Neuronal stem cell (in vitro differentiated cells): ENCODE results near the gene ECSCR.

ENCODE experiments used
- DNase-seq: peaks from one replicate; pipeline ENCODE4 v3.0.0-alpha.2; 2013; ENCODE audit warnings: low spot score
- H2AFZ ChIP-seq: one replicate; pipeline ENCODE4 v1.6.1; 2013; ENCODE audit warnings: mild to moderate bottlenecking, low read length, inconsistent platforms
- H2AK5ac ChIP-seq: 2 replicates; pipeline ENCODE4 v1.6.1; 2013; ENCODE audit warnings: low read depth, mild to moderate bottlenecking, inconsistent platforms, low read length, moderate library complexity, mixed read lengths
- H2BK120ac ChIP-seq: 2 replicates; pipeline ENCODE4 v1.6.1; 2013; ENCODE audit warnings: low read depth, mild to moderate bottlenecking, inconsistent platforms, low read length, moderate library complexity, mixed read lengths
- H2BK12ac ChIP-seq: one replicate; pipeline ENCODE4 v1.6.1; 2013; ENCODE audit warnings: low read length, inconsistent platforms
- H2BK15ac ChIP-seq: 2 replicates; pipeline ENCODE4 v1.6.1; 2013; ENCODE audit warnings: mild to moderate bottlenecking, low read length, inconsistent platforms, mixed read lengths
- H2BK5ac ChIP-seq: one replicate; pipeline ENCODE4 v1.6.1; 2013; ENCODE audit warnings: inconsistent platforms, mild to moderate bottlenecking, low read length, moderate library complexity
- H3K14ac ChIP-seq: one replicate; pipeline ENCODE4 v1.6.1; 2013; ENCODE audit warnings: low read length, inconsistent platforms
- H3K18ac ChIP-seq: 2 replicates; pipeline ENCODE4 v1.6.1; 2013; ENCODE audit warnings: low read length, inconsistent platforms
- H3K23ac ChIP-seq: 2 replicates; pipeline ENCODE4 v1.6.1; 2013; ENCODE audit warnings: low read depth, mild to moderate bottlenecking, mixed read lengths, low read length, inconsistent platforms; ENCODE audit not compliant: poor library complexity
- H3K27ac ChIP-seq: replicated peaks from 3 replicates; pipeline ENCODE4 v1.5.1; 2013; ENCODE audit warnings: low read length, inconsistent platforms
- H3K27me3 ChIP-seq, 3 experiments: 2 replicates each; pipeline ENCODE4 v1.6.1; 2013; ENCODE audit warnings: low read length in 3 of 3, mild to moderate bottlenecking in 2 of 3, inconsistent platforms in 1 of 3, low read depth in 1 of 3, mixed read lengths in 1 of 3, moderate library complexity in 1 of 3; ENCODE audit not compliant: control insufficient read depth in 3 of 3, insufficient read depth in 3 of 3
- H3K36me3 ChIP-seq, 2 donors: replicated peaks in 1 of 2; 2 replicates each; pipeline ENCODE4 v1.6.1; 2013; ENCODE audit warnings: low read length in 2 of 2; ENCODE audit not compliant: control insufficient read depth in 2 of 2, insufficient read depth in 2 of 2
- H3K4ac ChIP-seq: 2 replicates; pipeline ENCODE4 v1.6.1; 2013; ENCODE audit warnings: inconsistent platforms, mild to moderate bottlenecking, low read length, moderate library complexity
- H3K4me1 ChIP-seq, 2 donors: 1 replicate in 1 of 2; 2 replicates in 1 of 2; pipeline ENCODE4 v1.6.1; 2013; ENCODE audit warnings: low read length in 2 of 2, low read depth in 1 of 2; ENCODE audit not compliant: control insufficient read depth in 2 of 2, insufficient read depth in 1 of 2
- H3K4me2 ChIP-seq: one replicate; pipeline ENCODE4 v1.6.1; 2013; ENCODE audit warnings: mild to moderate bottlenecking, low read length, inconsistent platforms; ENCODE audit not compliant: insufficient read depth, poor library complexity, severe bottlenecking
- H3K4me3 ChIP-seq, 2 donors: 2 replicates each; pipeline ENCODE4 v1.5.1; 2013; ENCODE audit warnings: low read length in 2 of 2, mild to moderate bottlenecking in 2 of 2, inconsistent platforms in 1 of 2, moderate library complexity in 1 of 2
- H3K79me1 ChIP-seq: one replicate; pipeline ENCODE4 v1.6.1; 2013; ENCODE audit warnings: low read depth, mild to moderate bottlenecking, inconsistent platforms, low read length, moderate library complexity
- H3K9ac ChIP-seq: one replicate; pipeline ENCODE4 v1.6.1; 2013; ENCODE audit warnings: mild to moderate bottlenecking, low read depth, low read length, inconsistent platforms; ENCODE audit not compliant: poor library complexity
- H3K9me3 ChIP-seq, 2 donors: replicated peaks in 1 of 2; 2 replicates each; pipeline versions ENCODE3 to v1.6.1; 2013; ENCODE audit warnings: low read length in 2 of 2, mild to moderate bottlenecking in 2 of 2, inconsistent platforms in 1 of 2, low read depth in 1 of 2, mixed read lengths in 1 of 2, moderate library complexity in 1 of 2; ENCODE audit not compliant: control insufficient read depth in 2 of 2, insufficient read depth in 1 of 2
- H4K8ac ChIP-seq: one replicate; pipeline ENCODE4 v1.6.1; 2013; ENCODE audit warnings: low read depth, mild to moderate bottlenecking, inconsistent platforms, low read length, moderate library complexity
- H4K91ac ChIP-seq: one replicate; pipeline ENCODE4 v1.6.1; 2013; ENCODE audit warnings: low read length, low read depth, mild to moderate bottlenecking, inconsistent platforms; ENCODE audit not compliant: poor library complexity
- WGBS, 2 donors: extraction: QIAGEN DNeasy Blood & Tissue Kit; methylation state at CpG; one replicate each; pipeline ENCODE4 v1.1.7; 2013; ENCODE audit warnings: missing lambda C conversion rate in 2 of 2, mixed read lengths in 1 of 2; ENCODE audit not compliant: insufficient read length in 2 of 2, insufficient replicate concordance in 1 of 2; ENCODE audit errors: extremely low coverage in 2 of 2; 5-methylcytosine and 5-hydroxymethylcytosine counted together

The ECSCR gene

DNA sequence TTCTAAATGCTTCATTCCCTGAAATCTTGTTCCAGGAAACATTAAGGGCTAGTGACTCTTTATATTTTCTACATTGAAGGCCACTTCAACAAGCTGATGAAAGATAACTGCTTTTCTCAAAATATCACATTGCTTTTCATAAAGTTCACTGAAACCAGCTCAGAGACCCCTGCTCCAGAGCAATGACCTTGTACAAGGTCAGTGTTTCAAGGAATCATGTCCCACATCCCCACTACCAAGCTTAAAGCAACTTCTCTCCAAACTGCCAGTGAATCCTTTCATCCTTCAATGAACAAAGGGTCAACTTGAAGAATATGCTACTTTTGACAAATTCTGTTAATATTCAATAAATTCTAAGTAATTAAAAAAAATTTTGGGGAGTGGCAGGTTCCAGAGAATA, 46.7 kb downstream of the ECSCR start:
- Histone ChIP-seq H2BK12ac (no peak overlapping the region), H3K36me3 (peaks cover 20 to 82% of the 10 kb centered on the region in 2 donors), H2BK15ac (no peak overlapping the region), H3K4me3 (no peak overlapping the region), H3K27me3 (no peaks in the 10 kb centered on the region), H3K14ac (no peak overlapping the region), H3K9me3 (no peaks in the 10 kb centered on the region), H2AFZ (no peak overlapping the region), H2BK5ac (no peak overlapping the region), H4K91ac (no peak overlapping the region), H3K4ac (no peak overlapping the region), H3K18ac (no peak overlapping the region), H2BK120ac (no peak overlapping the region), H2AK5ac (no peak overlapping the region), H3K27ac (no peak overlapping the region), H3K9ac (no peak overlapping the region), H3K4me1 (peaks cover 0 to 5% of the 10 kb centered on the region in 2 donors), H4K8ac (no peak overlapping the region), H3K4me2 (no peak overlapping the region), H3K23ac (no peak overlapping the region), H3K79me1 (no peaks in the 10 kb centered on the region)
- no peak for DNase-seq

DNA sequence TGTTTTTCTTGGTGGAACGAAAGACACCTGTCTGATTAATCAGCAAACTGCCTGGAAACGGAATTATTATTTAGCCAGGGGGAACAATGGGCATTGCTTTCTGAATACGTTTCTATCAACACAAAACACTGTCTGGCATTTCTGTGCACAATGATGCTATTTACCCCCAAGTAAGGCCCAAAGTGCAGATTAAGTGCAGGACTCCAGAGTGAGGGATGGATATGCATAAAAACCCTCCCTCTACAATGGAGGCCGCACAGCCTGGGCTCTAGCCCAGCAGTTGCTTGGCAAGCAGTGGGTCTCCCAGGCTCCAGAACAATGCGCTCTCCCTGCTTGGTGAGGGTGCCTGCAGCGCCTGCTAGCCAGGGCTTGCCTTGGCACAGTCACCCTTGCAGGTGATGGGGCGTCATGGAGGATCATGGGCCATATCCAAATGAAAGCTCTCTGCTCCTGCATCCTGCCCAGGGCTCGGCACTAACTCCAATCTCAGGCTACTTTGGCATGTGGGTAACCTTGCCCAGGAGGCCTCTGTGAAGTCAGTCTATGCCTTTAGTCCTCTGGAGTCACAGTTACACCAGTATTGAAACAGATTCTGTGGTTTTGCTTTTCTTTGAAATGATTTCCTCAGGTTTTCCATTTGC, 47.2 kb downstream of the ECSCR start:
- H2AK5ac ChIP-seq = no peak overlapping the region
- H2AFZ ChIP-seq = no peak overlapping the region
- no peak for DNase-seq
- peaks cover 0 to 5% of the 10 kb centered on the region in 2 donors for H3K4me1 ChIP-seq
- H3K79me1 ChIP-seq = no peaks in the 10 kb centered on the region
- H2BK12ac ChIP-seq = no peak overlapping the region
- no peak overlapping the region for H3K18ac ChIP-seq
- H3K14ac ChIP-seq = no peak overlapping the region
- H3K36me3 ChIP-seq = peaks cover 20 to 77% of the 10 kb centered on the region in 2 donors
- H3K23ac ChIP-seq = peak overlapping the region; percentile 20
- H3K4me3 ChIP-seq = peak overlapping the region in 1 of 2 donors; percentile 4
- peak overlapping the region; percentile 45 for H3K9ac ChIP-seq
- no peak overlapping the region for H2BK15ac ChIP-seq
- H3K27ac ChIP-seq = no peak overlapping the region
- H3K27me3 ChIP-seq = no peaks in the 10 kb centered on the region
- no peak overlapping the region for H4K91ac ChIP-seq
- no peak overlapping the region for H2BK120ac ChIP-seq
- no peak overlapping the region for H3K4me2 ChIP-seq
- WGBS, 2 donors = no CpG with 5 or more reads among the region's 8 CpGs
- no peaks in the 10 kb centered on the region for H3K9me3 ChIP-seq
- no peak overlapping the region for H2BK5ac ChIP-seq
- no peak overlapping the region for H3K4ac ChIP-seq
- no peak overlapping the region for H4K8ac ChIP-seq

DNA sequence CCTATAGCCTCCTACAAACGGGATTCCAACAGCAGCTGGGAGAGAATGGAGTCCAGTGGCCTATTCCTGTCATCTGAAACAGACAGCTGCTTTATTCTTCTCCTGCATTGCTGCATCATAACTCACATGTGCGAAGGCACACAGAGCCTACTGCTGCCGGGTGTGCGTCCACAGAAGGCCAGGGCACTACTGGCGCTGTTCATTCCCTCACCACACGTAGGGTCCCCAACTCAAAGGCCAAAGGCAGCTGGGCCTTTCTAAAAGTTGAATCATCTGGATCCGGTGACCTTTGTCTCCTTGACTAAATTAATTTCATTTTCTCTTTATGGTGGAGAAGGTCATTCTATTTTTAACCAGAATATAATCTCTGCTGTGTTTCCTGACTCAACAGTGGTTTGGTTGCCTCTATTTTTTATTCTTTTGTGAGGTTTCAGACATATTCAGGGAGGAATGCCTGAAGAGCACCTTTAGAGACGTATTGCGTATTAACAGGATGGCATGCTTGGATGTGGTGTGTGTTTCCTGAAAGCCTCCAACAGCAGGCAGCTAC, 47.9 kb downstream of the ECSCR start:
- Histone ChIP-seq H3K14ac (no peak overlapping the region), H3K9me3 (no peaks in the 10 kb centered on the region), H2AK5ac (no peak overlapping the region), H2BK12ac (no peak overlapping the region), H4K8ac (no peak overlapping the region), H2BK15ac (no peak overlapping the region), H4K91ac (no peak overlapping the region), H3K79me1 (no peaks in the 10 kb centered on the region), H3K23ac (no peak overlapping the region), H3K27ac (no peak overlapping the region), H3K4me3 (no peak overlapping the region), H3K4ac (no peak overlapping the region), H2AFZ (no peak overlapping the region), H2BK120ac (no peak overlapping the region), H3K36me3 (peaks cover 20 to 70% of the 10 kb centered on the region in 2 donors), H3K4me2 (no peak overlapping the region), H2BK5ac (no peak overlapping the region), H3K4me1 (peaks cover 0 to 5% of the 10 kb centered on the region in 2 donors), H3K27me3 (no peaks in the 10 kb centered on the region), H3K18ac (no peak overlapping the region), H3K9ac (no peak overlapping the region)
- no peak for DNase-seq
- no CpG with 5 or more reads among the region's 9 CpGs for WGBS, 2 donors

DNA sequence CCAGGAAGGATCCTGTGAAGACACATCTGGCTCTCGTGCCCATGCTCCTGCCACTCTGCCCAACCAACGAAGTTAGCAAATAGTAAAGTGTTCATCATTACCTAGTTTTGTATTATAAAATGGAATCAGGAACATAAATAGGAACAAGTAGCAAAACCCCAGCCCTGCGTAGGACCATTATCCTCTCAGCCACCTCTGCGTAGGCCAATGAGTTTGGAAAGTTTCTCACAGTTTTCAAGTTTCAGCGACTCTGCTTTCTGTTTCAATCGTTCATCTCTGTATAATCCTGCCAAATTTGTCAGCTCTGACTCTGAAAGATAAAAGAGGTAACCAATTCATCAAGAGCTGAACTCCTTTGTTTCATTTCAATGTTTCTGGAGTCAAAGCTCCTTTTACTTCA, 48.6 kb downstream of the ECSCR start:
- WGBS, 2 donors = no CpG with 5 or more reads among the region's 6 CpGs
- Histone ChIP-seq H2BK120ac (no peak overlapping the region), H3K4me3 (no peak overlapping the region), H3K79me1 (no peaks in the 10 kb centered on the region), H3K27ac (no peak overlapping the region), H2AFZ (no peak overlapping the region), H3K23ac (no peak overlapping the region), H3K4me1 (no peaks in the 10 kb centered on the region), H2AK5ac (no peak overlapping the region), H2BK12ac (no peak overlapping the region), H2BK15ac (no peak overlapping the region), H3K4ac (no peak overlapping the region), H3K4me2 (no peak overlapping the region), H4K91ac (no peak overlapping the region), H3K14ac (no peak overlapping the region), H3K9ac (no peak overlapping the region), H2BK5ac (no peak overlapping the region), H3K27me3 (no peaks in the 10 kb centered on the region), H3K18ac (no peak overlapping the region), H3K36me3 (peaks cover 18 to 63% of the 10 kb centered on the region in 2 donors), H4K8ac (no peak overlapping the region), H3K9me3 (no peaks in the 10 kb centered on the region)
- DNase-seq = no peak
